Measurements from ENCODE around the gene AGBL3.

The AGBL3 gene

DNA sequence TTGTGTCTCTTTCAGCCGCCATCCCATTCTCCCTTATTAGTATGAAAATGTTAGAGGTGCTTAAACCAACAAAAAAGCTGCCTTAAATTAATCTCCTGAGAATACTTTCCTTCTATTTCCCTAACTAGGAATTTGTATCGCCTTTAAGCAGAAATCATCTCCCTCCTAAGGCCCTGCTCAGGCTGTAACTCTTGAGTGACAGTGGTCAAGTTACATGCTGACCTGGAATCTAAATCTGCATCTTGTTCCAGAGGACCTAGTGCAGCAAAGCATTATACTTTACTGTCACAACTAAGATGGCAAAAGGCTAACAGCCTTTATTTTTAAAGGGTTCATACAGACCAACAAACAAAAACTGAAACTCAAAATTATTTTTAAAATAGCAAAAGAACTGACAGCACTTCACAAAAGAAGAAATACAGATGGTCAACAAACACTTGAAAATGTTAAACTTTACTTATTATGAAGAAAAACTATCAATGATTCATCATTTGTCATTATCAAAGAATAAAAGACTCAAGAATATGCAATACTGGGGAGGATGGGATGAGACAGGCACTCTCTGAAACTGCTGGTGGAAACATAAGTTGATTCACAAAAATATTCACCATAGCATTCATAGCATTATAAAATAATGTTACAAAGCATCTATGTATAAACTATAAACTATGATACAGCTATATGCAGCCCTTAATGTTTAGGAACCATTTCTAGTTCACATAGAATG is 173.2 kb downstream of the AGBL3 start:
- H3K4me1 Mint-ChIP-seq, result peaks cover 85% of the 10 kb centered on the region
- H3K27ac Mint-ChIP-seq (ENCODE audit: low read depth), result peak overlapping the region; percentile 80
- H3K4me3 Mint-ChIP-seq, result peak overlapping the region; percentile 25
- H3K9me3 Mint-ChIP-seq, result peaks cover 23% of the 10 kb centered on the region
- no peak for ATAC-seq (replicated peaks; ENCODE audit: extremely low read depth, poor library complexity, severe bottlenecking)
- DNase-seq (ENCODE audit: low spot score in 2 of 2), result no peak
- H3K27me3 Mint-ChIP-seq, result no peaks in the 10 kb centered on the region
- peaks cover 12% of the 10 kb centered on the region for H3K36me3 Mint-ChIP-seq (ENCODE audit: insufficient read depth)

DNA sequence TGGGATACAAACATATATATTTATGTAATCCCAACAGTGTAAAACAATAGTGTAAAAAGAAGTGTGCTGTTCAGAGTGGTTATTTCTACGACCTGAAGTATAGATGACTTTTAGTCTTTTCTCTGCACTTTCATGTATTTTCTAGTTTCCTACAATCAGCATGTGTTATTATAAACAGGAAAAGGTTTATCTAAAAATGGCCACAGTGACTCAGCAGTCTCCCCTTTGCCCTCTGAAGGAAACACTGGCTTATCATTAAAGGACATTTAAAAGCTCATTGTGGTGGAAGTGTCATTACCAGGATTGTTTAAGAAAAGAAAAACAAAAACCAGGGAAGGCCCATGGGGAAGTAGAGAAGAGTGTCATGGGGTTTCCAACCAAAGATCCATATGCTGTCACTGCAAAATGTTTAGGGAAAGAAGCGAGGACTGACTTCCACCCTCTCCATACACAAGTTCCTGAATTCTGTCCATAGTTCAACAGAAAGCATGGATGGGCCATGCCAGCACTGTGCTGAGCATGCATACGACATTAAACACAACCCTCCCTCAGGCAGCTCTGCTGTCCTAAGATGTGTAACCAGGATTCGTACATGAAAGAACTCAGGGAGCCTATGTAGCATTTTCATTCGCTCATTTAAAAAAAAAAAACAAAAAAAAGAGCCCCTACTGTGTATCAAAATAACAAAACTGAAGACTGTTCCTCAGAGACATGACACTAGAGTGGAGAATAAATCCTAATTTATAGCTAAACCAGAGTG is 174.0 kb downstream of the AGBL3 start:
- DNase-seq (ENCODE audit: low spot score in 2 of 2) (no peak), ATAC-seq (replicated peaks; ENCODE audit: extremely low read depth, poor library complexity, severe bottlenecking) (peak; percentile 54)
- Mint-ChIP-seq H3K36me3 (ENCODE audit: insufficient read depth) (peaks cover 12% of the 10 kb centered on the region), H3K4me1 (peaks cover 78% of the 10 kb centered on the region), H3K9me3 (peaks cover 16% of the 10 kb centered on the region), H3K27ac (ENCODE audit: low read depth) (peak overlapping the region; percentile 80), H3K4me3 (peak overlapping the region; percentile 33), H3K27me3 (no peaks in the 10 kb centered on the region)

DNA sequence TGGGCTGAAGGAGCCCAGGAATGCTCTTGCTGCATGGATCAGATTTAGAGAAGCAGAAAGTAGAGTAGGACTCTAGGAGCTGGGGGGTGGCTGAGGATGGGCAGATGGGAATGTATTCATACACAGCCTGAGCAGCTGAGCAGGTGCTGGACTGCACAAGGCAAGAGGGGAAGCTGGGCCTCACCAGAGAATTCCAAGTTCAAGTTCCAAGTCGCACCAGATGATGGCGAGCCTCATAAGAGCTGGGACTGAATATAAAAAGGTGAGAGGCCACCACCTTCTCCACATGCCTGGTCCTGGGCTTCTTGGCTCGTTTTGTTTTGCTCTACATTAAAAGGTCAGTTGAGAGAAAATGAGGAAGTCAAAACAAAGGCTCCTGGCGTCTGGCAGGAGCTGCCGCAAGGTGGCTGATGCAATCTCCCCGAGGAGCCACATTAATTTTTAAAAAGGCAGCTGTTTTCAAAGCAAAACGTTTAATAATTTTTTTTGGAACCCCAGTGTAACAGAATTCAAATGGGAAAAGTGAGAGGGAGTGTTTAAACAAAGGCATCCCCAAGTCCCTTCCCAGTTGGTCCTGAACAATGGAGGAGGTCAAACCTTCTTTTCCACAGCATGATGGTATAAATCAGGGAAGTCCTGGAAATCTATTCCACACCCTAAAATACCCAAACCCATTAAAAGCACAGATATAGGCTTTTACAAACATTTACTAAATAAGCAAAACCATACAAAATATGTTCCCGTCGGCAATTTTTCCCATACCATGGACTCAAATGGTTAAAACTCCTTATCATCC is 174.7 kb downstream of the AGBL3 start:
- H3K27ac Mint-ChIP-seq (ENCODE audit: low read depth), result peak overlapping the region; percentile 80
- H3K4me3 Mint-ChIP-seq, result peak overlapping the region; percentile 6
- ATAC-seq (replicated peaks; ENCODE audit: extremely low read depth, poor library complexity, severe bottlenecking) (no peak), DNase-seq (ENCODE audit: low spot score in 2 of 2) (no peak)
- H3K36me3 Mint-ChIP-seq (ENCODE audit: insufficient read depth), result peaks cover 16% of the 10 kb centered on the region
- peaks cover 75% of the 10 kb centered on the region for H3K4me1 Mint-ChIP-seq
- peaks cover 15% of the 10 kb centered on the region for H3K9me3 Mint-ChIP-seq
- H3K27me3 Mint-ChIP-seq, result no peaks in the 10 kb centered on the region

DNA sequence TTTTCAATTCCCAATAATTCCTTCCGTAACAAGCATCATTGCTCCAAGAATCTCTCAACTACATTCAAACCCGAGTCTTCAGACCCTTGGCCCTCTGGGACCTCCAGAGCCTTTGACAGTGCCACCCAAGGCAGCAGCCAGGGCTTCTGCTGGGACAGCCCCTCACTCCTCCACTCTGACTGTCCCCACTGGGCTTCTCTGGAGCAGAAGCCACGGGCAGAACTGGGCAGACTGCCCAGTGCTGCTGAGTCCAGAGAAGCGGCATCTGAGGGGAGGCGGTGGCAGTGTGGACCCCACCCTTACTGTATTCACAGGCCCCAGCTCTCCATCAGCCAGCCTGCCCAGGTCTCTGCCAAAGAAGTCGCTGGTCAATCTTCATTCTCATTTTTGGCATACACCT is 175.4 kb downstream of the AGBL3 start:
- Mint-ChIP-seq H3K36me3 (ENCODE audit: insufficient read depth) (peaks cover 16% of the 10 kb centered on the region), H3K4me3 (peak overlapping the region; percentile 6), H3K9me3 (peaks cover 10% of the 10 kb centered on the region), H3K27me3 (no peaks in the 10 kb centered on the region), H3K27ac (ENCODE audit: low read depth) (peak overlapping the region; percentile 80), H3K4me1 (peaks cover 71% of the 10 kb centered on the region)
- DNase-seq (ENCODE audit: low spot score in 2 of 2), result no peak
- no peak for ATAC-seq (replicated peaks; ENCODE audit: extremely low read depth, poor library complexity, severe bottlenecking)

DNA sequence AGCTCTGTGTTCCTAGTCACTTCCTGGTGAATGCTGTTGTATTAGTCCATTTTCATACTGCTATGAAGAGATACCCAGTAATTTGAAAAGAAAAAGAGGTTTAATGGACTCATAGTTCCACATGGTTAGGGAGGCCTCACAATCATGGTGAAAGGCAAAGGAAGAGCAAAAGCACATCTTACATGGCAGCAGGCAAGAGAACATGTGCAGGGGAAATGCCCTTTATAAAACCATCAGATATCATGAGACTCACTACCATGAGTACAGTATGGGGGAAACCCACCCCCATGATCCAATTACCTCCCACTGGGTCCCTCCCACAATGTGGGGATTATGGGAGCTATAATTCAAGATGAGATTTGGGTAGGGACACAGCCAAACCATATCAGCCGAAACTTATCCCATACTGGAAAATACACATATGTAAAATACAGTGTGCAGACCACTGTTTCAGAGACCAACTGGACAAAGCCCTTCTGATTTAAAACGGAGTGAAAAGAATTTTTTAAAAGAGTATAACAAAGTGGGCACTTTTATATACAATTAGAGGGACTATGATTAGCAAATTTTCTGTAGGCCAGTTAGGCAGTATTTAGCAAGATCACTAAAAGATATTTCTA is 176.2 kb downstream of the AGBL3 start:
- no peak for ATAC-seq (replicated peaks; ENCODE audit: extremely low read depth, poor library complexity, severe bottlenecking)

DNA sequence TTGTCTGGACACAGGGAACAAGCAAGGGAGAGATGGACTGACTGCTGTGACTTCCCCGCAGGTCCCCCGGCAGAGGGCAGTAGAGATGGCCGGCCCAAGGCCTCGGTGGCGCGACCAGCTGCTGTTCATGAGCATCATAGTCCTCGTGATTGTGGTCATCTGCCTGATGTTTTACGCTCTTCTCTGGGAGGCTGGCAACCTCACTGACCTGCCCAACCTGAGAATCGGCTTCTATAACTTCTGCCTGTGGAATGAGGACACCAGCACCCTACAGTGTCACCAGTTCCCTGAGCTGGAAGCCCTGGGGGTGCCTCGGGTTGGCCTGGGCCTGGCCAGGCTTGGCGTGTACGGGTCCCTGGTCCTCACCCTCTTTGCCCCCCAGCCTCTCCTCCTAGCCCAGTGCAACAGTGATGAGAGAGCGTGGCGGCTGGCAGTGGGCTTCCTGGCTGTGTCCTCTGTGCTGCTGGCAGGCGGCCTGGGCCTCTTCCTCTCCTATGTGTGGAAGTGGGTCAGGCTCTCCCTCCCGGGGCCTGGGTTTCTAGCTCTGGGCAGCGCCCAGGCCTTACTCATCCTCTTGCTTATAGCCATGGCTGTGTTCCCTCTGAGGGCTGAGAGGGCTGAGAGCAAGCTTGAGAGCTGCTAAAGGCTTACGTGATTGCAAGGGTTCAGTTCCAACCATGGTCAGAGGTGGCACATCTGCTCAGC is 178.2 kb downstream of the AGBL3 start:
- H3K36me3 Mint-ChIP-seq (ENCODE audit: insufficient read depth), result peaks cover 25% of the 10 kb centered on the region
- ATAC-seq (replicated peaks; ENCODE audit: extremely low read depth, poor library complexity, severe bottlenecking), result no peak
- H3K4me1 Mint-ChIP-seq, result peaks cover 70% of the 10 kb centered on the region
- no peaks in the 10 kb centered on the region for H3K27me3 Mint-ChIP-seq
- H3K27ac Mint-ChIP-seq (ENCODE audit: low read depth), result peak overlapping the region; percentile 29
- H3K9me3 Mint-ChIP-seq, result peaks cover 5% of the 10 kb centered on the region
- no peak overlapping the region for H3K4me3 Mint-ChIP-seq
- DNase-seq (ENCODE audit: low spot score in 2 of 2), result no peak

More for the DNA sequence above, 176.2 kb downstream of the AGBL3 start:
- Mint-ChIP-seq H3K4me1 (peaks cover 70% of the 10 kb centered on the region), H3K27ac (ENCODE audit: low read depth) (peak overlapping the region; percentile 80), H3K4me3 (no peak overlapping the region), H3K27me3 (no peaks in the 10 kb centered on the region), H3K36me3 (ENCODE audit: insufficient read depth) (peaks cover 15% of the 10 kb centered on the region), H3K9me3 (peaks cover 5% of the 10 kb centered on the region)
- DNase-seq (ENCODE audit: low spot score in 2 of 2), result no peak

DNA sequence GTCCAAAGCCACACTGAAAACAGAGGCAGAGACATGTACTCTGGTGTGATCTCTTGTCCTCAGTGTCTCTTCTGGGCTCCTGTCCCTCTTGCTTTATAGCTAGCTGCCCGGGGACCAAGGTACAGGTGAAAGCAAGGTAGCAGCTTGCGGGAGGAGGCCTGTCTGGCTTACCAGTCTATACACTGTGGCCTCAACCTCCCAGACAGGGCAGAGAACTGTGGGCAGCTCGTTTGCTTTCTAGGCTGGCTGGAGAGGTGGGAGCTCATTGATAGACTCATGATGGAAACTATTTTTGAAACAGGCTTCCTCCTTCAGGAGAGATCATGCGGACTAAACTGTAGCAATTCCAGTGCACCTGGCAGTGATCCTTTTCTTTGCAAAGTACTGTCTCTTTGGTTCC is 179.6 kb downstream of the AGBL3 start:
- Mint-ChIP-seq H3K36me3 (ENCODE audit: insufficient read depth) (peaks cover 32% of the 10 kb centered on the region), H3K9me3 (peaks cover 5% of the 10 kb centered on the region), H3K4me3 (no peak overlapping the region), H3K27ac (ENCODE audit: low read depth) (no peak overlapping the region), H3K4me1 (peaks cover 62% of the 10 kb centered on the region), H3K27me3 (no peaks in the 10 kb centered on the region)
- ATAC-seq (replicated peaks; ENCODE audit: extremely low read depth, poor library complexity, severe bottlenecking) (no peak), DNase-seq (ENCODE audit: low spot score in 2 of 2) (no peak)

DNA sequence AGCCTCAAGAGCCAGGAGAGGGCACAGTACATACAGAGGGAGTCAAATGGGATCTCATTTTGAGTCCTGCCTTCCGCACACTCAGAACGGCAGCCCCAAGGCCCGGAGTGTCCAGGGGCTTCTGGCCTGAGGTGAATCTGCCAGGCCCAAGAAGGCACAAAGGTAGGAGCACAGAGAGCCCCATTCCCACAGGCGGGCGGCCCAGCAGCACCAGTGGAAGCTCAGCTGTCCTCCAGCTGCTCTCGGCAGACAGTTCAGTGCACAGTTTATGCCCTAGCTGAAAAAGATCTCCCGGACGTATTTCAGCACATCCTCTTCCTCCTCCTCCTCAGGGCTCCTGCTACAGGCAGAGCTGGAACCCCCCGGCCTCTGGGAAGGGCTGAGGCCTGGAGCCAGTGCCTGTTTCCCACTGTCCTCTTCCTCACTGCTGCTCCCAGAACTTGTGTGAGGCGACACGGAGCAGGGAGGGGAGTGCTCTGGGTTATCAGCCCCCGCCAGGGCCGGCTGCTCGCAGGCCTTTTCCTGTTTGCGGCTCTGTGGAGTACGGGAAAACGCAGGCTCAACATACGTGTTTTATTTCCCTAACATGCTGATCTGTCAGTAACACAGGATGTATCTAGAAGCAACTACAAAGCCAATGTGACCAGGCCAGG is 180.2 kb downstream of the AGBL3 start:
- H3K4me3 Mint-ChIP-seq, result no peak overlapping the region
- H3K4me1 Mint-ChIP-seq, result peaks cover 56% of the 10 kb centered on the region
- no peaks in the 10 kb centered on the region for H3K27me3 Mint-ChIP-seq
- H3K36me3 Mint-ChIP-seq (ENCODE audit: insufficient read depth), result peaks cover 29% of the 10 kb centered on the region
- H3K27ac Mint-ChIP-seq (ENCODE audit: low read depth), result peak overlapping the region; percentile 38
- DNase-seq (ENCODE audit: low spot score in 2 of 2) (no peak), ATAC-seq (replicated peaks; ENCODE audit: extremely low read depth, poor library complexity, severe bottlenecking) (no peak)
- H3K9me3 Mint-ChIP-seq, result peaks cover 5% of the 10 kb centered on the region

DNA sequence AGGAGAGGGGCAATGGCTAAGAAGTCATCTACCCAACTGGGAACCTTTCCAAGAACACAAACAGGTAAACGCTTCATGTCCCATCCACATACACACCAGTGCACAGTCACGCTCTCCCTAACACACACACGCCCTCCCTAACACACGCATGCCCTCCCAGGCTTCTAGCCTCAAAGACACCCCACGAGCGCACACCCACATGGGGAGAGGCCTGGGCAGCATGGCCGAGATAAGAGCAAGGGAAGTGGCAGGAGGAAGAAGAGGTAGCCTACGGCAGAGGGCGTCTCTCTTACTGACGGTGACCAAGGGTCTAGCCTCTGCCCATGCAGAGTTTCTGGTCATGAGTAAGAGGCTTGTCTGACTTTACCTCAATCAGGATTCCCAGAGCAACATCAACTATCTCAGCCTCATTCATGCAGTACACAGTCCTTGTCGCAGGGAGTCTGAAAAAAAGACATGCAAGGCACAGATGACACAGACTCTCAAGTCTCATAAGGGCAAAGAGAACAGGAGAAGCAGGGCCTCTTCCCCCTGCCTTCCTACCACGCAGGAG is 181.1 kb downstream of the AGBL3 start:
- peak overlapping the region; percentile 96 for H3K27ac Mint-ChIP-seq (ENCODE audit: low read depth)
- DNase-seq (ENCODE audit: low spot score in 2 of 2) (no peak), ATAC-seq (replicated peaks; ENCODE audit: extremely low read depth, poor library complexity, severe bottlenecking) (no peak)
- H3K27me3 Mint-ChIP-seq, result no peaks in the 10 kb centered on the region
- peaks cover 52% of the 10 kb centered on the region for H3K4me1 Mint-ChIP-seq
- peaks cover 29% of the 10 kb centered on the region for H3K36me3 Mint-ChIP-seq (ENCODE audit: insufficient read depth)
- peaks cover 1% of the 10 kb centered on the region for H3K9me3 Mint-ChIP-seq
- H3K4me3 Mint-ChIP-seq, result peak overlapping the region; percentile 81

DNA sequence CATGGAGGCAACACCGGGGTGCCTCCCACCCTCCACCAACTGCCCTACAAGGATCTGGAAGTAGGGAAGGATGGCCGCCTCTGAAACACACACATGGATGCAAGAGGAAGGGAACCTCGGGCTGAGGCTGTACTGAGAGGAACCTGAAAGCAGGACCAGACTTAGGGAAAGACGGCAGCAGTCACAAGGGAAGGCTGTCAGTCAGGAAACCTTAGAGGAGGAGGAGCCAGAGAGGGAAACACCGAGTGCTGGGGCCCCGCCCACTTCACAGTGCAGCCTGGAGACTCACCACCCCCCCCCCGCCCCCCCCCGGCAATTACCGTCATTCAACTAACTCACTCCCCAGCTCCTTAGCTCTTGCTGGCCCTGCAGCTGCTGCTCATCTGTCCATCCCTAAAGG is 181.7 kb downstream of the AGBL3 start:
- H3K9me3 Mint-ChIP-seq, result no peaks in the 10 kb centered on the region
- peaks cover 26% of the 10 kb centered on the region for H3K36me3 Mint-ChIP-seq (ENCODE audit: insufficient read depth)
- ATAC-seq (replicated peaks; ENCODE audit: extremely low read depth, poor library complexity, severe bottlenecking), result no peak
- H3K4me3 Mint-ChIP-seq, result peak overlapping the region; percentile 81
- peaks cover 52% of the 10 kb centered on the region for H3K4me1 Mint-ChIP-seq
- DNase-seq (ENCODE audit: low spot score in 2 of 2), result no peak
- peak overlapping the region; percentile 96 for H3K27ac Mint-ChIP-seq (ENCODE audit: low read depth)
- H3K27me3 Mint-ChIP-seq, result no peaks in the 10 kb centered on the region

DNA sequence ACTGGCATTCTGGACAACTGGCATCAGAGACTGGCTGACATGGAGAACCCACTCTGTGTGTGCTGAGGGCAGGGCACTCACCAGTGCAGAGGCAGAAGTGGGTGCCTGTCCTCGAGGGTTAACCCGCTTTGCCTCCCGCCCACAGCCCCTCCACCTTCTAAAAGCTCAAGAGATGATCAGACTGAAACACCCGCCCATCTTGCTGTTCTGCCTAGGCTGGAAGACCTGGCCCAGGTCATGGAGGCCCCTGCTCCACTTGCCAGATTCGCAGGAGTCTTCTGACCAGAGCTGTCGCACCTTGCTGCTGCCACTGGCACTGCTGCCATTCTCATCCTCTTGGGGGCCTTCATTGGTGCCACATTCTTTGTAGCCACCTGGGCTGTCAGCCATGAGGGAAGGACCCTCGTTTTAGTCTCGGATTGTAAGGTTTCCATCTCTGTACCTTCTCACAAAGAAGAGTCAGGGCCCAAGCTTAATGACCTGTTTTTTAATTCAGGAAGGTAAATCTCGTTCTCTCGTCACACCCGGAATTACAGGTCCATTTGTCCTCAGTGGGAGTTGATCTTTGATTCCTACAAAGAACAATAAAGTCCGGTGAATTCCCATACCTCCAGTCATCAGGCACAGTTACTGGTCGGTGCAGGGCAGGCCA is 182.3 kb downstream of the AGBL3 start:
- Mint-ChIP-seq H3K36me3 (ENCODE audit: insufficient read depth) (peaks cover 26% of the 10 kb centered on the region), H3K9me3 (no peaks in the 10 kb centered on the region), H3K27me3 (no peaks in the 10 kb centered on the region), H3K4me3 (peak overlapping the region; percentile 81), H3K4me1 (peaks cover 52% of the 10 kb centered on the region), H3K27ac (ENCODE audit: low read depth) (peak overlapping the region; percentile 96)
- DNase-seq (ENCODE audit: low spot score in 2 of 2) (no peak), ATAC-seq (replicated peaks; ENCODE audit: extremely low read depth, poor library complexity, severe bottlenecking) (no peak)
